ENCODE data around the gene LRPAP1.

DNA sequence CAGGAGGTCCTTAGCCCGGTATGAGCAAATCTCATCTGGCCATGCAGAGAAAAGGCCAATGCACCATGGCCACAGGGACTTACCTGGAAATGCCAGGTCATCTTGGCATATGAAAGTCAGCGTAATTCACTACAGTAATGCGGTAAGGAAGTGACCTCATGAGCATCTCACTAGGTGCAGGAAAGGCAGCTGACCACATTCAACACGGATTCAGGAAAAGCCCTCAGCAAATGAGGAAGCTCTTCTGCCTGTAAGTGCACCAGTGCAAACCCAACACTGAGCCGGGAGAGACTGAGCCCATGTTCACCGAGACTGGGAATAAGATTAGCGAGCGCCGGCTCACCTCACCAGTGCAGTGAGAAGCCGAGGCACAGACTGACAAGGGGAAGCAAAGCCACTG, 23.7 kb downstream of the LRPAP1 start:
- TF ChIP-seq CTCF (IDR thresholded peaks at IDR 0.05) (no peak), POLR2A (IDR thresholded peaks at IDR 0.05) (no peak)
